Stimulated activated CD4-positive, alpha-beta T cell treated with anti-CD3 and anti-CD28 coated beads, Interleukin-12 subunit alpha, Interleukin-12 subunit beta, amount 100 ng/mL, for 24 hours (primary cell): ENCODE data around the gene GSTO1.
A peak's percentile ranks its signal among the peaks of the same experiment; 100 is the strongest.

ENCODE experiments used
- DNase-seq, 2 experiments: peaks; one replicate each; pipeline ENCODE4 v3.0.0-alpha.2; 2020; ENCODE audit warnings: low read depth in 2 of 2

Gene GSTO1

DNA sequence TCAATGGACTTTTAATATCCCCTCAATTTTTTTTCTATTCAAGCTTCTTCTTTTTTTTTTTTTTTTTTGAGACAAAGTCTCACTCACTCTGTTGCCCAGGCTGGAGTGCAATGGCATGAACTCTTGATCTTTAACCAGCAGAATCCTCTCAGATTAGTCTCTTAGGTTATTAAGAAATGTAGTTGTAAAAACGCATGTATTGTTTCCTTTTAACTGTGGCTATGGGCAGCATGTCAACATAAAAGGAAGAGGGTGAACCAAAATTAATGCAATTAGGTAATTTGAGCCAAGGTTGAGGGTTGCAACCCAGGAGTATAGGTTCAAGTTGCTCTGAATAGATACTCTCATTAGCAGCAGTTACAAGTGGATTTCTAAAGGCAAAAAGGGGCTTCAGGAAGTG, 4.3 kb upstream of the GSTO1 start:
- DNase-seq: no peak

DNA sequence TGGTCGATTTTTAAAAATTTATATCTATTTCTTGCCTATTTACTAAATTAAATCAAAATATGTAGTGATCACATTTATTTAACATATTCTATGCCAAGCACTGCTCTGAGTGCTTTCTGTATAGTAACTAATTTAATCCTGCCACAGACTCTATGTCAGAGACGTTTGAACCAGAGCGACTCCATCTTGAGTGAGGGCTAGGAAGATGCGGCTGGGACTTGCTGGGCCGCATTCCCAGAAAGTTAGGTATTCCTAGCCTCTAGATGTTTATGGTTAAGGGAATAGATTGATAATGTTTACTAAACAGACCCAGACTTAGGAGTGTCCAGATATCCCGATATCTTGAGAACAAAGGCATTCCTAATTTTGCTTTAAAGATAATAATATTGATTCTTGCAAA, 3.2 kb upstream of the GSTO1 start:
- DNase-seq: no peak

DNA sequence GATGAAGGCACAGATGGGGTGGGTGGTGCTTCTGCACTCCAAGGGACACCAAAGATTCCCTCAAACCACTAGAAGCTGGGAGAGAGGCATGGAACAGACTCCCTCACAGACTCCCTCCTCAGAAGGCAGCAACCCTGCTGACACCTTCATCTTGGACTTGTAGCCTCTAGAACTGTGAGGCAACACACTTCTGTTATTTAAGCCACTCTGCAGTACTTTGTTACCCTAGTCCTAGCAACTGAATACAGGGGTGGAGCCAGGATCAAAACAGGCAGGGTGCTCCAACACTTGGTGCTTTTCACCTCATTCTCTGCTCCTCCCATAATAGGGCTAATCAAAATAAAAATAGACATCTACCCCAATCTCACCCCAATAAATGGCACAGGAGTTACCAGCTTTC, 2.3 kb upstream of the GSTO1 start:
- no peak for DNase-seq

DNA sequence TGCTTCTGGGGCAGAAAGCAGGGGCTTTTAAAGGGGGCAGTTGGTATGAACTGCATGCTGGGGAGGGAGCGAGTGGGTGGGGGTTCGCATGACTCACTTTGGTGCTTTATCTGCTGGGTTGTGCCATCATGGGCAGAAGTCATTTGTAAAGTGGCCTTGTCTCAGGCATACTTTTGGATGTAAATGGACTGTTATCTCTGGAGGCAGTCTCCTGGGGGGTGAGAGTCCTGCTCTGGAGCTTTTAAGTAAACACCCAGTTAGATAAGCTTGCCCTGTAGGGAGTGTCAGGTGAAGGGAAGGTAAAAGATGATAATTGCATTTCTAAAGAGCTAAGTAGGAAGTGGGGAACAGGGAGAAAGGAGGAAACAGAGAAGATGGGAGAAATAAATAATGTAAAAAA, 1.6 kb upstream of the GSTO1 start:
- DNase-seq: no peak

DNA sequence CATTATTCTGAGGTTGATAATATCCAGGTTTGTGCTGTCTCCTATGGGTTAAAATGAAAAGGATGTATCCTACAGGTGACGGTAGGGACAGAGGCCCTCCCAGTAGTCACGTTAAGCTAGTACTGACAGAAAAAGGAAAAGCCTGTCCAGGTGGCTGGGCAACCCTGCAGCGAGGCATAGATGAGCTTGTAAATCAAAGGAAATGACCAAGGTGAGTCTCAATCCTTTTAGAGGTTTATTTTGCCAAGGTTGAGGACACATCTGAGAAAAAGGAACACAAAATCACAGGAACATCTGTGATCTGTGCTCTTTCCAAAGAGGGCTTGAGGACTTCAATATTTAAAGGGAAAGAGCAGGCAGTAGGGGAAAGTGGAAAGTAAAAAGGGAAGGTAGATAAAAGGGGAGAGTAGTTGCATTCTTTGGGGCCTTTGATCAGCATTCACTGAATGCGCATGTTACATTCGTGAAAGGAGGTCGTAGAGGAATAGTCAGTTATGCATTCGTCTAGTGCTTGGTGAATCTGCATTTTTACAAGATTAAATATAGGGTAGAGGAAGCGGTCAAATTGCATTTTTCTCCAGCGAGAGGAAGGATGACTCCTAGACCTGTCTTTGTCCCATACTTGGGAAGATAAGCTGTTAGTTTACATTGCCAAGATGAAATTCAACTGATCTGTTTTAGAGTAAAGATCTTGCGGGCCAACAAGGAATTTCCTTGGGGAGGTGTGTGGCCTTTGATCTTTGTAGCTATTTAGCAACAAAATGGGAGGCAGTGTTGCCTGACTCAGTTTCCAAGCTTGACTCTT, 884 bp upstream of the GSTO1 start:
- DNase-seq: no peak

DNA sequence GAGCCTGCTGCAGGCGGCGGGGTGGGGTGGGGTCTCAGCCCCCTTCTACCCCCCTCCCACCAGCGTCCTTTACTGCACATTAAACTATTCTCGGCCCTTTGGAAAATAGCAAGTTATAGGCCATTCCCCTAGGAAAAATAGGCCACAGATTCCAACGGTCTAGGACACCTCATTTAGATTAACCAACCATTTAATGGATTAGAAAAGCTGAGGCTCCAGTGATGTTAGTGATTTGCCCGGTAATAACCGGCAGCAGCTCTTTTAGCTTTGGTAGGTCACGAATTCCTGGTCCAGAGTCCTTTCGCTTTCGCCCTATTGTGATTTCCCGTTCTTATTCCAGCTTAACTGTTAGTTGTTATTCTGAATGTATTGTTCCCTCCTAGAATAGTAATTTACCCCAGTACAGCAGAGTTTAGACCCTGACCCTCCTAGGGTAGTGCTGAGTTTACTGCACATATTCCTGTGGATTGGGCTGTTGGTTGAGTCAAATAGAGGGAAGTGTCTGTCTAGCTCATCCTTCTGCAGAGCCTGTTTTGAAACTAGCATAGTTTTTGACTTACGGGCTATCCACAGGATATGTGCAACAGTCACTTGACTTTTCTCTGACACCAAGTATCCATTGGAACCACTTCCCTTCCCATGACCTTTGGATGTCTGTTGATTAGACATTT, 754 bp downstream of the GSTO1 start:
- DNase-seq: no peak

DNA sequence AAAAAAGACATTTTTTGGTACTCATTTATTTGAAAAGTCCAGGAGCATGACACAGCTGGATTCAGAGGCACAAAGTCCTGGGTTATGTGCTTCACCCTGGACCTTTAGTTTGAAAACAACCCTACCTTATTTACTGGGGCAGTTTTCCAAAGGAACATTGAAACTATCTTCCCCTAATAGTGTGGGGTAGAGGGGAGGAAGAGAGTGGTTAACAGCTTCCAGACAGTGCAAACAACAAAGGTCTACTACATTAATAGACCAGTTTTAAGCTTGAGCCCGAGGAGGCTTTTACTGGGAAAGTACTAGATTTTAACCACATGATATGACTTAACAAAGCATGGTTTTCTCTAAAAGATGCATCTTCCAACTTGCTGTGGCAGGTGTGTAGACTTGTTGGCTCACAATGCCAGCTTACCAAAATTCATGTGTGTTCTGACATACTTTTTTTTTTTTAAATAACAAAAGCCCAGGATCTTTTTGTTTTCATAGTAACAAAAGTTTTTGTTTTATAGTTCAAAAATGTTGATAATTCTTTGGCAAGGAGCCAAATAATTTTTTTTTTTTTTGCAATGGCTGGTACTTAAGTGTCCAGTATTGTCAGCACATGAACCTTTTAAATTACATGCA, 1.8 kb downstream of the GSTO1 start:
- no peak for DNase-seq

DNA sequence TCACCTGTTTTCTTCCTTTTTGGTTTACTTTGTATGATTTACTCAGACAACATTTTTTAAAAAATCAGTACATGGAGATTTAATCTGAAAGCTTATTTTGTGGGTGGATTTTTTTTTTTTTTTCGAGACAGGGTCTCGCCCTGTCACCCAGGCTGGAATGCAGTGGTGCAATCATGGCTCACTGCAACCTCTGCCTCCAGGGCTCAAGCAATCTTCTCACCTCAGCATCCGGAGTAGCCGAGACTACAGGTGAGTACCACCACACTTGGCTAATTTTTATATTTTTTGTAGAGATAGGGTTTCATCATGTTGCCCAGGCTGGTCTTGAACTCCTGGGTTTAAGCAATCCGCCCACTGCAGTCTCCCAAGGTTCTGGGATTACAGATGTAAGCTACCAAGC, 2.5 kb downstream of the GSTO1 start:
- no peak for DNase-seq

DNA sequence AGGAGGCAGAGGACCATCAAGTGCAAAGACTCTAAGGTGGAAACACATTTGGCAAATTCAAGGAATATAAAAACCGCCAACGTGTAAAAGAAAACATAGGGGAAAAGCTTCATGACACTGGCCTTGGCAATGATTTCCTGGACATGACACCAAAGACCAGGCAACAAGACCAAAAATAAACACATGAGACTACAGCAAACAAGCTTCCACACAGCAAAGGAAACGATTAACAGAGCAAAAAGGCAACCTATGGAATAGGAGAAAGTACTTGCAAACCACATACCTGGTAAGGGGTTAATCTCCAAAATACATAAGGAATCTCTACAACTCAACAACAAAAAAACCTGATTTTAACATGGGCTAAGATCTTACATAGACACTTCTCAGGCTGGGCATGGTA, 3.5 kb downstream of the GSTO1 start:
- DNase-seq: no peak

DNA sequence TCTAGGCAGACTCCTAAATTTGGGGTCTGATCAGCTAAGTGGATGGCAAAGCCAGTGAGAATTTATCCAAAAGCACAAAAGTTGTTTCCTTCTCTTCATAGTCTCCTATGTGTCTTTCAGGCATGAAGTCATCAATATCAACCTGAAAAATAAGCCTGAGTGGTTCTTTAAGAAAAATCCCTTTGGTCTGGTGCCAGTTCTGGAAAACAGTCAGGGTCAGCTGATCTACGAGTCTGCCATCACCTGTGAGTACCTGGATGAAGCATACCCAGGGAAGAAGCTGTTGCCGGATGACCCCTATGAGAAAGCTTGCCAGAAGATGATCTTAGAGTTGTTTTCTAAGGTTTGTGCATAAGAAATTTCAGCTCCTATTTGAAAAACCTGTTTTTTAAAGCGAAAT, 4.8 kb downstream of the GSTO1 start:
- DNase-seq: no peak

DNA sequence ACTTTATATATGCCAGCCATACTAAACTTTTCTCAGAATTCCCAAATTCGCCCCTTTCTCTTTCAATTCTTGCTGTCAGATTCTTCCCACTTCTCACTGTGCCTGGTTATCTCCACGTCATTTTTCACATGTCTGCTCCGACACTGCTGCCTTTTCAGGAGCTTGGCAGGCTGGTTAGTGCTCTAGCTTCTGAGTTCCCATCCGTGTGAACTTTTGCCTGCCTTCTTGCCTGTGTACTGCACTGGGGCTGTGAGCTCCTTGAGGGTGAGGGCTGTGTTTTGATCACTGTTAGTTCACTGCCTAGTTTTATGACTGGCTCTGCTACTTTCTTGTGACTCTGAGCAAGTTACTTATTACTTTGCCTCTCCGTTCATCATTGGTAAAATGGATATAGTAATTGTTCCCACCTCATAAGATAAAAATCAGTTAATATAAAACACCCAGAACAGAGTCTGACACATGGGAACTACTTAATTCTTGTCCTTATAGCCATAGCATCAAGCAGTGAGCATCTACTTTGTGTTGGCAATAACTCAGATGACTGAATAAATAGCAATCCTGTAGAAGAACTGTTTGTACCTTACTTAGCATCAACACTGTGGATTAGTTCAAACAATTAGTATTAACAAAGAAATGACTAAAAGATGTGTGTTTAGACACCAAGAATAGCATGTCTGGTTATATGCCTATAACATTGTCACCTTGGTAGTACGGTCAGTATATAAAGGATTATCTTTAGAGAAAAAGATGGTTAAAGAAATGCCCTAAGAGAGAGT, 5.5 kb downstream of the GSTO1 start:
- DNase-seq: no peak

DNA sequence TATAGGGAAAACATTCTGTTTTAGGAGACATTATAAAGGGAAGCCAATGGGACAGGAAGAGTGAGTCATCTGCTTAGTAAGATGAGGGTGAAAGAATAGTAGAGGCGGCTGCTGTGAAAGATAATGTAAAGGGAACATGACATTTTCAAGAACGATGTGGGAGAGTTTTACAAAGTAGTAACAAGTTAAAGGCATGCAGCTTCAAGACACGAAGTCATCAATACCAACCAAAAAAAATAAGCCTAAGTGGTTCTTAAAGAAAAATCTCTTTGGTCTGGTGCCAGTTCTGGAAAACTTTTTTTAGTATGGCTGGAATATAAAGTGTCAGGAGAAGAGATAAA, 6.1 kb downstream of the GSTO1 start:
- DNase-seq: no peak

DNA sequence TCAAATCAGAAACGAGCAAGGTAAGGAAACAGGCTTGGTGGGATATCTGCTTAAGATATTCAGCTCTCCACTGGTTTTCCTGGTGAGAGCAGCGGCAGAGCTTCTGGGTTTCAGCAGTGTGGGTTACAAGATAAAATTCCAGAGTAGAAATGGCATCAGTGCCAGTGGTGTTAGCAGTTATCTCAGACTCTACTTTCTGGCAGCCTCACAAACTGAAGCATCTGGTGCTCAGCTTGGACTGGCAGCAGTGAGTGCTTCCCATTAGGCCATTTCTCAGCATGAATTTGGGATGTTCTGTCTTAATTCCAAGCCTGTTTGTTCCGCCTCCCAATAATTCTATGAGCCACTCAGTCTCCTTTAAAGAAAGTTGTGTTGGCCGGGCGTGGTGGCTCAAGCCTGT, 7.4 kb downstream of the GSTO1 start:
- DNase-seq: no peak

DNA sequence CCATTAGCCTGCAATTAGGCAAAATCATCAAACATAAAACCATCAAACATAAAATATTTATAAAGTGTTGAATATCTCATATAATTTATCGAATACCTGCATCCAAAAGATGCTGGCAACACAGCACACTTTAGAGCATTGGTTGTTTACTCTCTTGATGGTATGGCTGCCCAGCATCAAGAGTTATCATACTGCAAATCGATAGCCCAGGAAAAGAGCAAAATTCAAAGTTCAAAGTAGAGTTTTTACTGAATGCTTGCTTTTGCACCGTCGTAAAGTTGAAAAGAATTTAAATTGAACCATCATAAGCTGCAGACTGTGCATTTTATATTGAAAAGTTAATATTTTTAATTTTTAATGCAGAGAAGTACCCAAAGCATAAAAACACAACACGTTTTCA, 10.1 kb downstream of the GSTO1 start:
- no peak for DNase-seq

DNA sequence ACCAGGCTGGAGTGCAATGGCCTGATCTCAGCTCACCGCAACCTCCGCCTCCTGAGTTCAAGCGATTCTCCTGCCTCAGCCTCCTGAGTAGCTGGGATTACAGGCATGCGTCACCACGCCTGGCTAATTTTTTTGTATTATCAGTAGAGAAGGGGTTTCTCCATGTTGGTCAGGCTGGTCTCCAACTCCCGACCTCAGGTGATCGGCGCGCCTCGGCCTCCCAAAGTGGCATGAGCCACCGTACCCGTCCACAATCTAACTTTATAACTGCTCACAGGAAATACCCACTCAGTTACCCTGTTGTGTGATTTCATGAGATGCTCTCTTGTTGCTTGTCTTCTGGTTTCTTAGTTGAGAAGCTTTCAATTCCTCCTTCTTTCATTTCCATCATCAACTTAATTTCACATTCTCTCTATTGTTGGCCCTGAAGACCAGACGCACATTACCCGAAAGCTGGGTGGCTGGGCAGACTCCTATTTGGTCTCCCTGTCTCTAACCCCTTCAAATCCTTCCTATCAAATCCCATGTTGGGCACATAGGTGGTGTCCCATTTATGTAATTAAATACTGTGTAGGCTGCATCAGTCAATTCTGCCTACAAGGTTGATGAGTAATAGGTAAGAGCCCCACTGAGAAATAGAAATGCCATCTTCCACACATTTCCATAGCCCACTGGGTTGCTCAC, 13.2 kb downstream of the GSTO1 start:
- DNase-seq: peak in 1 of 2 experiments; percentile 27

DNA sequence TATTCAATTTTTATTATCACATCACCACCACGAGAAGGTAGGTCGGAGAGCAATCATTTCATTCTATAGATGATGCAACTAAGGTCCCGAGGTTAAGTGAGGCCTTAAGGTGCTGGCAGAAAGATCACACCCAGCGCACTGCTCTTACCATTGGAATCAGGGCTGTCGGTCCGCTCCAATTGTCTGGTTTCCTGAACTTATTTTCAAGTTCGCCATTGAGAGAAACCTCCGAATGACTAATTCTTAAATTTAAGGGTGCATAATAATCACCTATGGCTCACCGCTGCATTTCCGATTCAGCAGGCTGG, 13.7 kb downstream of the GSTO1 start:
- no peak for DNase-seq

DNA sequence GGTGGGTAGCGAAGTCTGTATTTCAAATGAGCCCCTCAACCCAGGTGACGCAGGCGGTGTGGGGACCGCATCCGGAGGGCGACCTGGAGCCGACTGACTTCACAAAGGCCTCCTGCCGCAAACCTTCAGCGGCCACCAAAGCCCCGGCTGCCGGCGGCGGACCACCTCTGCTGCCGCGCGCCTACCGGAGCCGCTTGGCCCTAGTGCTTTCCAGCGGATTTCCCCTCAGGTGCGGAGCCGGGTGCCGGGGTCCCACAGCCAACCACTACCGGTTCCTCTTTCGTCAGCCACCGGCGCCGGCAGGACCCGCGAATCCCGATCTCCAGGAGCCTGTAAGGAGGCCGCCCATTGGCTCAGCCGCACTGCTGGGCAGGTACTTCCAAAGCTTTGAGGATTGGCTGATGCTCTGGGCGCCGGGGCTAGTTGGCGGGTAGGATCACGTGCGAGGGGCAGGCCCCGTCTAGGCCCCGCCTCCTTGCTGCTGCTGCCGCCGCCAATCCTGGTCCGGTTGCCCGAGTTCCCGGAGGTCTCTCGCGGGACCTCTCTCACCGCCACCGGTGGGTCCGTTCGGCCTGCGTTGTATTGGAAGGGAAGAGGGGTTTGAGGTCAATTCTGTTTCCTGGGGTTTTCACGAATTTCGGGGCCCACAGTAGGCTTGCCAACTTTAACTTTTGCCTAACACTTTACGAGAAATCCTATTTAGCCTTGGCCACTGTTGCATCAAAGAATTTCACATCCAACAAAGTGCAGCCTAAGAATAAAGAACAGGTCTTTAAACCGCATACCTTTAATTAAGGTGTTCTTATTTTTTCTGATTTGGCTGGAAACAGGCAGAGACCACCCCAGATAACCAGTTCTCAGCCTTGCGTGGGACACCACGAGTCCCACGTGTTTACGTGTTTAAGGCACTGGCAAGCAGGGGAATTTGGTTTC, 14.3 kb downstream of the GSTO1 start, which contains the start of gene GSTO2:
TSS of gene GSTO2 (plus strand) at position 472 of the 933 bp plus-strand sequence. CDS start 5,732 bp downstream, outside the sequence.
- peak; percentile 97 to 98 for DNase-seq

DNA sequence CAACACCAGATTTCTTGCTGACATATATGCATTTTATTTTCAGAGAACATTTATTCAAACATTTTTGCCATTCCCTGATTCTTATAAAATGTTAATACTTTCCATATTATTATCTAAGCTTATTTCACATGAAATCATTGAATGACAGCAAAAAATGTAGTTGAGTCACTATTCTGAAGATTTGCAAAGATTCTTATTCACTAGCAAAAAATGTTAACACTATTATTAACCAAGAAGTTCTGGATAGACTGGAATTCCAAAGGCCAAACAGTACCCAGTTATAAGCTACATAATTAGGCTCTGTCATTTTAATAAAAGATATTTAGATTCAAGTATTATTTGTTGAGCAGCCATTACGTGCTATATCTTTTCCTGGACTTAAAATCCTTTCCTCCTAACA, 18.6 kb downstream of the GSTO1 start:
- no peak for DNase-seq

DNA sequence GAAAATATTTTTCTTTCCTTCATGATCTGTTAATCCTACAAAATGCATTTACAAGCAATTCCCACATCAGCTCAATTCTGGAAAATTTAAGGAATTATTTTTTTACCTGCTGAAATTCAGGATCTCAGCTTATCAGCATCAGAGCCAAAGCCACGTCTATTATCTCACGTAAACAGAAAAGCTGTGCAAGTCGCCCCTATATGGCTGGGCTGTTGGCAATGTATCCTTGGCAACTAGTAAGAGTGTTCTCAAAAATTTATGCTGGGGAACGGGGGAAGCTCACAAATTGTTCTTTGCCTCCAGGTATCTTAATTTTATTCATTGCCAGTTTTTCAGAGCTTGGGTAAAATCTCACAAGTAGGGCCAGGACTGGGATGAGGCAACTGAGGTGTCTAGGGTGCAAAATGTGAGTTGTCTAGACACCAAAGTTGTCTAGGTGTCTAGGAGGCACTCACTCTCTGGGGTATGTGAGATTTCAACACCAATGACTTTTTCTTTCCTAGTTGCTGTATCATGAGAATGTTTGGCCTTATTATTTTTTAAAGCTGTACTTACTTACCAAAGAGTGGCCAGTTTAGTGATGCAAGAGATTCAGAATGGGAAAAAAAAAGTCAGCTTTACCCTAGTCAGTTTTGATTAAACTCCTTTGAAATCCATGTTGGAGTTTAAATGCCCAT, 19.3 kb downstream of the GSTO1 start:
- DNase-seq: no peak
